WI38 (cell line): ENCODE measurements around the gene VDAC1.

Experiments
- H3K4me3 ChIP-seq: 2 replicates; pipeline ENCODE4 v1.5.1; 2011; ENCODE audit warnings: low read depth, mild to moderate bottlenecking, control low read depth, low read length
- TF ChIP-seq, protein P1 (sequence below): IDR thresholded peaks from 2 replicates; pipeline ENCODE4 v1.5.1; 2012; ENCODE audit warnings: low read depth, mild to moderate bottlenecking, control low read depth, low read length

Gene VDAC1

GRCh38 chr5:134000696-134001453, 3.9 kb downstream of the VDAC1 start:
- TF ChIP-seq, protein P1, sequence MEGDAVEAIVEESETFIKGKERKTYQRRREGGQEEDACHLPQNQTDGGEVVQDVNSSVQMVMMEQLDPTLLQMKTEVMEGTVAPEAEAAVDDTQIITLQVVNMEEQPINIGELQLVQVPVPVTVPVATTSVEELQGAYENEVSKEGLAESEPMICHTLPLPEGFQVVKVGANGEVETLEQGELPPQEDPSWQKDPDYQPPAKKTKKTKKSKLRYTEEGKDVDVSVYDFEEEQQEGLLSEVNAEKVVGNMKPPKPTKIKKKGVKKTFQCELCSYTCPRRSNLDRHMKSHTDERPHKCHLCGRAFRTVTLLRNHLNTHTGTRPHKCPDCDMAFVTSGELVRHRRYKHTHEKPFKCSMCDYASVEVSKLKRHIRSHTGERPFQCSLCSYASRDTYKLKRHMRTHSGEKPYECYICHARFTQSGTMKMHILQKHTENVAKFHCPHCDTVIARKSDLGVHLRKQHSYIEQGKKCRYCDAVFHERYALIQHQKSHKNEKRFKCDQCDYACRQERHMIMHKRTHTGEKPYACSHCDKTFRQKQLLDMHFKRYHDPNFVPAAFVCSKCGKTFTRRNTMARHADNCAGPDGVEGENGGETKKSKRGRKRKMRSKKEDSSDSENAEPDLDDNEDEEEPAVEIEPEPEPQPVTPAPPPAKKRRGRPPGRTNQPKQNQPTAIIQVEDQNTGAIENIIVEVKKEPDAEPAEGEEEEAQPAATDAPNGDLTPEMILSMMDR = no peak

DNA sequence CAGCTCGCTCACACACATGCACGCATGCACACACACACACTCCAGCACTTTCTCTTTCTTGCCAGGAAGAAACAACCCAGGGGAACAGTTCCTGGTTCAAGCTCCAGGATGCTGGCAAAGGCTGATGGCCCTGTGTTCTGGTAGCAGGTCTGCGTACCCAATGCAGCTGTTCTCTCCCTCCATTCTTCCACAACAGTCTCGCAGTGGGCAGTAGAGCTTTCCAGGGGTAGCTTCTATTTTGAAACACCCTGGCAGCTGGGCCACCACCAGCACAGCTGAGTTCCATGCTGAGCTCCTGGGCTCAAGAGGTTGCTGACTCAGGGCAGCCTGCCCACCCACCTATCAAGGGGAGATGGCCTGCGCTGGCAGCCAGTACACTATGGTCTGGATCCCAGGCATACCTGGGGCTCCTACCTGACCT, 4.7 kb downstream of the VDAC1 start:
- TF ChIP-seq, protein P1 = no peak

More at GRCh38 chr5:134000696-134001453, 3.9 kb downstream of the VDAC1 start:
- no peak overlapping the region for H3K4me3 ChIP-seq

DNA sequence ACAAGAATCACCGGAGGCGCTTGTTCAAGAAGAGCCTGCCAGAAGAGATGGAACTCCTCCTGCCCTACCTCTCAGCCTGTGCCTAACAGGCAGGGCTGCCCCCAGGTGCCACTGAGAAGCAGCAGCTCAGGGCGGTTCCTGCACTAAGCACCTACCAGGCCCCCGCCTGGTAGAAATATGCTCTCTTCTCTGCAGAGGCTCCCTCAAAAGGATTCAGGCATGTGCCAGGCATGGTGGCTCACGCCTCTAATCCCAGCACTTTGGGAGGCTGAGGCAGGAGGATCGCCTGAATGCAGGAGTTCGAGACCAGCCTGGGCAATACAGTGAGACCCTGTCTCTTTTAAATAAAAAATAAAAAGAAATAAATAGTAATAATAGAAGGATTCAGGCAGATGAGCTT, 6.0 kb downstream of the VDAC1 start:
- H3K4me3 ChIP-seq = no peak overlapping the region
- TF ChIP-seq, protein P1 = no peak

More for the DNA sequence above, 4.7 kb downstream of the VDAC1 start:
- no peak overlapping the region for H3K4me3 ChIP-seq

GRCh38 chr5:133998042-133998441, 6.7 kb downstream of the VDAC1 start:
- TF ChIP-seq, protein P1 = no peak
- H3K4me3 ChIP-seq = no peak overlapping the region

DNA sequence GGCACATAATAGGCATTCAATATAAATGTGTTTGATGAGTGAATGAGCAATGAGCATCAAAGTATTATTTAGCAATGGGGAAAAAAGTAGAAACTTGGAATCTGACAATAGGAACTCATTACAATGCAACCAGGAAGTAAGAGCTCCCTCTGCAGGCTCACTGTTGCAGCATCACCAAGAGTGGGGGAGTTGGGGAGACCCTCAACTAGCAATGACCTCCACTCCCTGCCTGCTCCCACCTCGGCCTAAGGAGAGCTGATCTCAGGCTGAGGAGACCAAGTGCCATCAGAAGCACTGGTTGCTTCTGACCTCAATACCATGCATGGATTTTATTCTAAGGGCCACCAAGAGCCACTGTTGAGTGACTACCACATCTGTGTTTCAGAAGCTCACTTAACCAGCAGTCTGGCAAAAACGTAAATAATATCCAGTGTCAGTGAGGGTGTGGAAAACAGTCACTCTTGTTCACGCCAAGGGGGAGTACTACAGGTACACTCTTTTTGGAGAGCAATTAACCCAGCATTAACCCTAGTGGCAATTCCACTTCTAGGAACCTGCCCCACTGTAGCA, 8.0 kb downstream of the VDAC1 start:
- TF ChIP-seq, protein P1 = peak; percentile 44
- no peak overlapping the region for H3K4me3 ChIP-seq

DNA sequence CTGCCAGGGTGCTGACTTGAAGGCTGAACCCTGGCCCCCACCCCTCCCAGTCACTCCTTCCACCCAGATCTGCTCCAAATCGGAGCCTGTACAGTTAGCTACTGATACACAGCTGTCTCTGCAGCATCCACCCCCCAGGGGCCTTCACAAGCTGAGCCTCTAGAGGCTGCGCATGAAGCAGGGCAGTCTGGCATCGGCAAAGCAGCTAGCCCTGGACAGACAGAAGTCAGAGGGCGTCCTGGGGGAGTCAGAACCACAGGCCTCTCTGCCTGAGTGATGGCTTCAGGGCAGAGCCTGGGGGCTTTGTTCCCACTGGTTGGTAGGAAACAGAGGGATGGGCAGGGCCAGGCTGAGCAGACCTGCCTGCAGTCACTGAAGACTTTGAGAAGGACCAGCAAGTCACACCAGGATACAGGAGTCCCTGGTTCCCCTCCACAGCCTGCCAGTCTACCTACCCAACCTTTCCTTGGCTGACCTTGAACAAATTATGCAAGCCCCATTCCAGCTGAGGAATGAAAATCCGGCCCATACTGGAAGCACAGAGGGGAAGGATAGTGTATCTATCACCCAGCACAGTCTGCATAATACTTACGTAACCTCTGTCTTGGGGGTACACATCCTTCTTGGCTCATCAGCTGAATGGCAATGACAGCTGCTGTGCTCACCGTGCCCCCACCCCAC, 8.8 kb downstream of the VDAC1 start:
- TF ChIP-seq, protein P1 = no peak
- H3K4me3 ChIP-seq = no peak overlapping the region

GRCh38 chr5:133995341-133995740, 9.4 kb downstream of the VDAC1 start:
- no peak overlapping the region for H3K4me3 ChIP-seq
- TF ChIP-seq, protein P1 = no peak
